Globus pallidus (tissue), 1 donor: ENCODE measurements around the gene EYS.
"Not testable (repeated sequence)": the region's sequence is repeated elsewhere in the genome, so short reads cannot be mapped to it uniquely, and the experiment has no call there.

Experiments
- DNase-seq: peaks from one replicate; pipeline ENCODE4 v3.0.0-alpha.2; 2015; ENCODE audit warnings: low spot score

The EYS gene

GRCh38 chr6:64301307-64302236, 1405.5 kb downstream of the EYS start:
- no peak for DNase-seq

GRCh38 chr6:64299176-64299575, 1407.8 kb downstream of the EYS start:
- no peak for DNase-seq

GRCh38 chr6:64294034-64294433, 1413.0 kb downstream of the EYS start:
- no peak for DNase-seq

GRCh38 chr6:64293298-64293697, 1413.7 kb downstream of the EYS start:
- DNase-seq = no peak

- no peak for DNase-seq
Observed at GRCh38 chr6:64290867-64291266, 1416.2 kb downstream of the EYS start.

- DNase-seq = no peak
Observed at GRCh38 chr6:64289931-64290330, 1417.1 kb downstream of the EYS start.

GRCh38 chr6:64288351-64288750, 1418.7 kb downstream of the EYS start:
- no peak for DNase-seq

- no peak for DNase-seq
Observed at GRCh38 chr6:64281167-64281566, 1425.9 kb downstream of the EYS start.

- peak; percentile 27 for DNase-seq
Observed at GRCh38 chr6:64280569-64280968, 1426.5 kb downstream of the EYS start.

- no peak for DNase-seq
Observed at GRCh38 chr6:64270083-64270482, 1436.9 kb downstream of the EYS start.

GRCh38 chr6:64266351-64266821, 1440.6 kb downstream of the EYS start:
- DNase-seq = no peak

GRCh38 chr6:64263778-64264177, 1443.2 kb downstream of the EYS start:
- DNase-seq = no peak

GRCh38 chr6:64259372-64259771, 1447.7 kb downstream of the EYS start:
- DNase-seq = no peak

- DNase-seq = no peak
Observed at GRCh38 chr6:64258752-64259151, 1448.3 kb downstream of the EYS start.

GRCh38 chr6:64258302-64258701, 1448.7 kb downstream of the EYS start:
- no peak for DNase-seq

- DNase-seq = no peak
Observed at GRCh38 chr6:64257586-64257985, 1449.4 kb downstream of the EYS start.

- no peak for DNase-seq
Observed at GRCh38 chr6:64256483-64256882, 1450.5 kb downstream of the EYS start.

GRCh38 chr6:64255000-64255399, 1452.0 kb downstream of the EYS start:
- no peak for DNase-seq

GRCh38 chr6:64254558-64254957, 1452.5 kb downstream of the EYS start:
- no peak for DNase-seq

GRCh38 chr6:64252256-64252655, 1454.8 kb downstream of the EYS start:
- no peak for DNase-seq

GRCh38 chr6:64250126-64250525, 1456.9 kb downstream of the EYS start:
- DNase-seq = no peak

- DNase-seq = no peak
Observed at GRCh38 chr6:64249115-64249514, 1457.9 kb downstream of the EYS start.

GRCh38 chr6:64243618-64244017, 1463.4 kb downstream of the EYS start:
- no peak for DNase-seq

GRCh38 chr6:64238908-64239307, 1468.1 kb downstream of the EYS start:
- not testable (repeated sequence) for DNase-seq
